RWPE2 (cell line): ENCODE measurements around the gene SCYL1.

Source experiments
- ATAC-seq: fragments of 200-7000 bp; cut with Tn5 transposase; 3 replicates; pipeline ENCODE4 v1.9.1; 2021; ENCODE audit warnings: low read depth
- DNase-seq: peaks from one replicate; pipeline ENCODE4 v3.0.0-alpha.2; 2020; ENCODE audit warnings: low spot score
- H3K27ac ChIP-seq: fragments of 450-650 bp; 2 replicates; pipeline ENCODE4 v1.5.1; 2017; ENCODE audit warnings: mild to moderate bottlenecking; ENCODE audit not compliant: poor library complexity, severe bottlenecking
- H3K27me3 ChIP-seq: fragments of 250-450 bp; sonication (Bioruptor Pico); 2 replicates; pipeline ENCODE4 v1.5.1; 2021; ENCODE audit warnings: mild to moderate bottlenecking, moderate library complexity; ENCODE audit not compliant: insufficient read depth, poor library complexity, severe bottlenecking
- H3K36me3 ChIP-seq: fragments of 250-450 bp; sonication (Bioruptor Pico); 2 replicates; pipeline ENCODE4 v1.5.1; 2020; ENCODE audit warnings: low read depth, mild to moderate bottlenecking, moderate library complexity
- H3K4me1 ChIP-seq: fragments of 250-450 bp; sonication (Bioruptor Pico); 2 replicates; pipeline ENCODE4 v1.5.1; 2021; ENCODE audit warnings: mild to moderate bottlenecking, moderate library complexity; ENCODE audit not compliant: insufficient read depth, poor library complexity, severe bottlenecking
- H3K4me3 ChIP-seq: fragments of 250-450 bp; sonication (Bioruptor Pico); 2 replicates; pipeline ENCODE4 v1.5.1; 2021; ENCODE audit warnings: mild to moderate bottlenecking, moderate library complexity; ENCODE audit not compliant: severe bottlenecking
- H3K9me3 ChIP-seq: fragments of 250-450 bp; sonication (Bioruptor Pico); 2 replicates; pipeline ENCODE4 v1.5.1; 2021; ENCODE audit warnings: mild to moderate bottlenecking, moderate library complexity; ENCODE audit not compliant: severe bottlenecking
- TF ChIP-seq, protein P1 (sequence below): fragments of 450-650 bp; IDR thresholded peaks from one replicate; pipeline ENCODE4 v1.5.1; 2017; ENCODE audit warnings: mild to moderate bottlenecking, moderate library complexity; ENCODE audit not compliant: poor library complexity, severe bottlenecking

The SCYL1 gene

DNA sequence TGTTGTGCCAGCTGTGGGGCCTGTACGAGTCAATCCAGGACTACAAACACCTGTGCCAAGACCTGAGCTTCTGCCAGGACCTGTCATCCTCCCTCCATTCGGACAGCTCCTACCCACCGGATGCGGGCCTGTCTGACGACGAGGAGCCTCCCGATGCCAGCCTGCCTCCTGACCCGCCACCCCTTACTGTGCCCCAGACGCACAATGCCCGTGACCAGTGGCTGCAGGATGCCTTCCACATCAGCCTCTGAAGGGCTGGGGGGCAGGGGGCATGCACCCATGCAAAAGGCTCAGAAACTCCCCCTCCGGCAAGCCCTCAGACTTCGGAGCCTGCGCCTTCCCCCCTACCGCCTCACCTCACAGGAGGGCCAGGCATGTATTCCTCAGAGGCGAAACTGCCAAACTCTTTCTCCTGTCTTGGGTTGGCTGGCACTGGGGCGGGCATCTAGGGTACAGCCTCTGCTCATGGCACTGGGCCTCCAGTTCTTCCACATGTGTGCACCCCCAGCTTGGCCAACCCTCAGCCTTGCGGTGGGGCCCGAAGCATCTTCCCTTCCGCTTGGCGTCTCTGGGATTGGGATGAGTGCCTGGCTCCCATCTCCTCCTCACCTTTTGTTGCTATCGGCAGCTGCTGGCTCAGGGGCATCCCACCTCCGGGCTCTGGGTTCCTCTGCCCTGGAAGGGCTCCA is 48.7 kb downstream of the SCYL1 start:
- TF ChIP-seq, protein P1, sequence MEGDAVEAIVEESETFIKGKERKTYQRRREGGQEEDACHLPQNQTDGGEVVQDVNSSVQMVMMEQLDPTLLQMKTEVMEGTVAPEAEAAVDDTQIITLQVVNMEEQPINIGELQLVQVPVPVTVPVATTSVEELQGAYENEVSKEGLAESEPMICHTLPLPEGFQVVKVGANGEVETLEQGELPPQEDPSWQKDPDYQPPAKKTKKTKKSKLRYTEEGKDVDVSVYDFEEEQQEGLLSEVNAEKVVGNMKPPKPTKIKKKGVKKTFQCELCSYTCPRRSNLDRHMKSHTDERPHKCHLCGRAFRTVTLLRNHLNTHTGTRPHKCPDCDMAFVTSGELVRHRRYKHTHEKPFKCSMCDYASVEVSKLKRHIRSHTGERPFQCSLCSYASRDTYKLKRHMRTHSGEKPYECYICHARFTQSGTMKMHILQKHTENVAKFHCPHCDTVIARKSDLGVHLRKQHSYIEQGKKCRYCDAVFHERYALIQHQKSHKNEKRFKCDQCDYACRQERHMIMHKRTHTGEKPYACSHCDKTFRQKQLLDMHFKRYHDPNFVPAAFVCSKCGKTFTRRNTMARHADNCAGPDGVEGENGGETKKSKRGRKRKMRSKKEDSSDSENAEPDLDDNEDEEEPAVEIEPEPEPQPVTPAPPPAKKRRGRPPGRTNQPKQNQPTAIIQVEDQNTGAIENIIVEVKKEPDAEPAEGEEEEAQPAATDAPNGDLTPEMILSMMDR, result no peak
- Histone ChIP-seq H3K4me1 (peaks cover 20% of the 10 kb centered on the region), H3K27ac (peak overlapping the region; percentile 86), H3K4me3 (peak overlapping the region; percentile 78), H3K27me3 (no peaks in the 10 kb centered on the region), H3K36me3 (peaks cover 17% of the 10 kb centered on the region), H3K9me3 (no peaks in the 10 kb centered on the region)
- DNase-seq (peak; percentile 58), ATAC-seq (no peak)

DNA sequence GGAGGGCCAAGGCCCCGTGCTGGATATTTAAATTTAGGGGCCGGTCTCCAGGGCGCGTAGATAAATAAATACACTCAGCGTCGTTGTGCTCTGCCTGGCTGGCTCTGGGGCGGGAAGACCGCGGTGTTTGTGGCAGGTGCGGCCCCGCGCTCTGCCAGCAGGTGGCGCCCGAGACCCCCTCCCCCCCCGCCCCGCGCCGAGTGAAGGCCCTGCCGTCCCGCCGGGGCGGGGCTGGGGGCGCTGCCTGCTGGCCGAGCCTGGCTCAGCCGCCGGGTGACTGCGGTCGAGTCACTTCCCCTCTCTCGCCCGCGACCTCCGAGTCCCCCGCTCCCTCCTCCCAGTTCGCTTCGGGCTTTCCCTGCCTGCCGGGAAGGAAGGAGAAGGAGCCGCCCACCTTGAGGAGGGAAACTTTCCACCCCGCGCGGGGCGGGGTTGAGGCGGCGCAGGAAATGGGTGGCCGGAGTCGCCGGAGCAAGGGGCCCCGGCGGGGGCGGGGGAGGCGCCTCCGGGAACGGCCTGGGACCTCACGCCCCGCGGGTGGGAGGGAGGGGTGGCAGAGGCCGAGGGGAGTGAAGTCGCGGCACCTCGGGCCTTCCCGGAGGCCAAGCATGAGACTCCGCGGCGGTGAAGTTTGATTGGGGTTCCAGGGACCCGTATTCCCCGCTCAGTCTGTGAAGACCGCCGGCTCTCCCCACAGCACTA is 49.4 kb downstream of the SCYL1 start:
- Histone ChIP-seq H3K36me3 (peaks cover 16% of the 10 kb centered on the region), H3K27me3 (no peaks in the 10 kb centered on the region), H3K4me1 (peaks cover 16% of the 10 kb centered on the region), H3K4me3 (peak overlapping the region; percentile 22), H3K27ac (peak overlapping the region; percentile 86), H3K9me3 (no peaks in the 10 kb centered on the region)
- TF ChIP-seq, protein P1, result peak; percentile 97
- ATAC-seq, result peak; percentile 27
- peak; percentile 95 for DNase-seq

DNA sequence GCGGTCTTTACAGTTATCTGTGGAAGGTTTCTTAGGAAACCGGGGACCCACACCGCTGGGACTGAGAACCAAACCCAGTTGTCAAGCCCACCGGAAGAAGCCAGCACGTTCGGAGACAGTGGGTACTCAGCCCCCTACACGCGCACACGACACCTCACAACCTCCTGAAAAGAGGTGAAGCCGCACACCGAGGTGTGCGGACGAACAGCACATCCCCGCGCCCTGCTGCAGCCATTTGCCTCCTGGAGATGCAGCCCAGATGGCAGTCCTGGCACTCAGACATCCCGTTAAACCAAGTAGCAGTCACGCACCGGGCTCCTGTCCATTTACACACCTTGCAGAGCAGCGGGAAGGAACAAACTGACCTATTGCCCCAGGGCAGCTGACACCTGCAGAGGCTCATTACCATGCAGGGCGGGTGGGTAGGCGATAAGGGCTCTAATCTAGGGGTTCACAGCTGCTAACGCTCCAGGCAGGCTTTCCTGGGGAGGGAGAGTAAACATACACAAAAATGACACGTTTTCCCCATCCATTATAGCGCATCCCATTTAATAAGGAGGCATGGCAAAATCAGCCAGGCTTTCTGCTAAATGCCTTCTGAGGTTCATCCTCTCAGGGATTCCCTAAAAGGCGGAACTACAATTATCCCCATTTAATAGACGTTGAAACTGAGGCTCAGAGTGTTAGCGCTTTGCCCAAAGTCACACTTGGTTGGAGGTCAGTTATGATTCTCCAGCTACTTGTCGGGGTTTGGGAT is 50.1 kb downstream of the SCYL1 start:
- Histone ChIP-seq H3K9me3 (no peaks in the 10 kb centered on the region), H3K27ac (peak overlapping the region; percentile 86), H3K4me1 (peaks cover 16% of the 10 kb centered on the region), H3K4me3 (peak overlapping the region; percentile 83), H3K36me3 (peaks cover 18% of the 10 kb centered on the region), H3K27me3 (no peaks in the 10 kb centered on the region)
- TF ChIP-seq, protein P1, result no peak
- DNase-seq (no peak), ATAC-seq (no peak)

DNA sequence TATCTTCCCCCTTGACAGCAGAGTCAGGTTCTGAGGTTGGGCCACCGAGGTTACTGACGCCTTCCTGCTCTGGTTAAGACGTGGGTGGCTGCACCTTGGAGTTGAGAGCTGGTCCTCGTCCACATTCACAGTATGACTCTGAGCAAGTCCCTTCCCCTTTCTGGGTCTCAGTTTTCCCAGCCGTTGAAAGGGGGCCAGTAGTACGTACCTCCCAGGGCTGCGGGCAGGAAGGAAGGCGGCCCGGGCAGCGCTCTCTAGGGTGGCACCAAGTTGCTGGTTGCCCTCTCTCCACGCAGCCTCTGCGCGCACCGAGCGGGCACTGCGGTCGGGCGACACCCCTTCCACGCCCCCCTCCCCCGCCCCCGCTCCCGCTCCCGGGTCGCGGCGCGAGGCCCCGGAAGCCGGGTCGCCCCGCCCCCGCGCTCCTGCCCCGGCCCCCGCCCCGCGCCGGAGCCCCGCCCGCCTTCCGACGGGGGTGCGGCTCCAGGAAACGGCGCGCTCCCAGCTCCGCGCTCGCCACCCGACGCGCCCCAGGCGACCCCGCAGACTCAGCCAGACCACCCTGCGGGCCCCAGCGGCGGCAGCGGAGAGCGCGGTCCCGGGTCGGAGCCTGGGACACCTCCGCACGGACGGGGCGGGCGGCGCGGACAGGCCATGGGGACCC is 50.8 kb downstream of the SCYL1 start, which contains the start of gene EHBP1L1:
EHBP1L1 (plus strand) TSS at position 486 of the 664 bp plus-strand sequence. CDS start 250 bp downstream, outside the sequence.
- peak within 1 kb of the TSS; percentile 83 for H3K4me3 ChIP-seq
- no peaks in the 10 kb centered on the region for H3K27me3 ChIP-seq
- H3K36me3 ChIP-seq, result peaks cover 25% of the 10 kb centered on the region
- no peaks in the 10 kb centered on the region for H3K9me3 ChIP-seq
- ATAC-seq (0 out of 3 replicates have a peak, but pooled peaks have one; percentile 1), DNase-seq (no peak)
- H3K4me1 ChIP-seq, result peaks cover 16% of the 10 kb centered on the region
- H3K27ac ChIP-seq, result peak within 1 kb of the TSS; percentile 86
- TF ChIP-seq, protein P1, result no peak
